BJ (cell line): ENCODE measurements around the gene IL22RA2. TPM values are rescaled to one million over a fixed set of nuclear protein-coding genes. Genes with fewer than 3 reads are reported as not detected.

Experiments used
- CTCF ChIA-PET: fragments of 350-600 bp; formaldehyde crosslinking; extraction: SDS; loops from one replicate; lab custom pipeline; 2021; ENCODE audit warnings: antibody characterized with exemption, inconsistent platforms; lab: Yijun Ruan, JAX
- POLR2A ChIA-PET: fragments of 300-600 bp; sonication (Branson Sonifier 250); formaldehyde crosslinking; extraction: SDS; loops from one replicate; lab custom pipeline; 2021; ENCODE audit warnings: antibody characterized with exemption; lab: Charles Lee
- DNase-seq: peaks from one replicate; pipeline ENCODE4 v3.0.0-alpha.2; 2011; ENCODE audit warnings: low read depth
- H3K27me3 ChIP-seq: 2 replicates; pipeline ENCODE4 v1.6.0; 2011; ENCODE audit warnings: low read length; ENCODE audit not compliant: control insufficient read depth, insufficient read depth
- H3K36me3 ChIP-seq: 2 replicates; pipeline ENCODE4 v1.5.1; 2011; ENCODE audit warnings: low read length; ENCODE audit not compliant: control insufficient read depth, insufficient read depth
- H3K4me3 ChIP-seq: 2 replicates; pipeline ENCODE4 v1.5.1; 2011; ENCODE audit warnings: low read depth, mild to moderate bottlenecking, control low read depth, low read length
- polyA plus RNA-seq: library from polyadenylated mRNA; depleted of rRNA; stranded (reverse); fragments of >200 nt; gene quantifications from 2 replicates; pipeline ENCODE4 v1.2.3, GENCODE V29; 2011
- TF ChIP-seq, protein P1 (sequence below): IDR thresholded peaks from 2 replicates; pipeline ENCODE4 v1.5.1; 2011; ENCODE audit warnings: low read depth, mild to moderate bottlenecking, control low read depth, inconsistent platforms, low read length, moderate library complexity; ENCODE audit not compliant: insufficient read depth

IL22RA2 gene
- polyA plus RNA-seq, 1 experiment, result not detected

DNA sequence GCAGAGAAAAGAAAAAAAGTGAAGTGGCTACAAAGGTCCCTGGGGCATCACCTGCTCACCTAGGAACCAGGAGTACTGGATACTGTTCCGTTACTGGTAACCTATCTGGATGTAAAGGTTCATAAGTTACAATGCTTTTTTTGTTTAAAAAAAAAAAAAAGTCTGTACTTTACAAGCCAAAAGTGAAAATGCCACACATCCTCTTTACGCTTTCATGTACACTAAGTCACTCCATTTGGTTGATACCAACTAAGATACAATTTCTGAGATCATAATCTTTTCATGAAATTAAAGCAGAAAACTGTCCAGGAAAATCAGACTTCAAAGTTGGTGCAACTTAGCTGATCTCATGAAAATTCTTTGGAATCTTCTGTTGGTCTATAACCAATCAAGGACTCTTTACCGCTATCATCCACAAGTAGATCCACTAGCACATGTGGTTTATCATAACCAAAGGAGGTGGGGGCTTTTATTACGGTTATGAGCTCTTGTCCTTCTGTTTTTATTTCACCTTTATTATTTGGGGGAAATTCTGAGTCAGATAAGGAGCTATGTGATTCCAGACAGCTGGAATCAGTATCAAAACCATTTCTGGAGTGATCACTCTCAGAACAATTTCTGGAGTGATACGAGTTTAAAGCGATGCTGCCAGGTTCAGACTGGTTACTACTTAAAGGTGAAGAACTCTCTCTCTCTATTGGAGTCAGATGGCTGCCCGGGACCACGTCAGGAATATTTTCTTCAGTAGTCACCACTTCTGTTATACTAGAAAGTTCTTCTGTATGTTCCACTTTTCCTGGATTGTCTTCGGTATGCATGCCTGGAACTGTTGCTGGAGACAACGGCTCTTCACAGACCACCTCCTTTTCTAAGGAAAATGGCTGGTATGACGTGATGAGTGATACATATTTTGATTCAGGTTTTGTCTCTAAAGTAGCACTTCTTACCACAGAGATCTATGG, 24.5 kb upstream of the IL22RA2 start:
- no peak for DNase-seq
- ChIA-PET POLR2A (no interaction called here), CTCF (interaction anchor here (0.6 kb wide), 1 partner anchor 916 kb away, joined by 3 read pairs; no protein-coding TSS in a partner anchor)
- TF ChIP-seq, protein P1, sequence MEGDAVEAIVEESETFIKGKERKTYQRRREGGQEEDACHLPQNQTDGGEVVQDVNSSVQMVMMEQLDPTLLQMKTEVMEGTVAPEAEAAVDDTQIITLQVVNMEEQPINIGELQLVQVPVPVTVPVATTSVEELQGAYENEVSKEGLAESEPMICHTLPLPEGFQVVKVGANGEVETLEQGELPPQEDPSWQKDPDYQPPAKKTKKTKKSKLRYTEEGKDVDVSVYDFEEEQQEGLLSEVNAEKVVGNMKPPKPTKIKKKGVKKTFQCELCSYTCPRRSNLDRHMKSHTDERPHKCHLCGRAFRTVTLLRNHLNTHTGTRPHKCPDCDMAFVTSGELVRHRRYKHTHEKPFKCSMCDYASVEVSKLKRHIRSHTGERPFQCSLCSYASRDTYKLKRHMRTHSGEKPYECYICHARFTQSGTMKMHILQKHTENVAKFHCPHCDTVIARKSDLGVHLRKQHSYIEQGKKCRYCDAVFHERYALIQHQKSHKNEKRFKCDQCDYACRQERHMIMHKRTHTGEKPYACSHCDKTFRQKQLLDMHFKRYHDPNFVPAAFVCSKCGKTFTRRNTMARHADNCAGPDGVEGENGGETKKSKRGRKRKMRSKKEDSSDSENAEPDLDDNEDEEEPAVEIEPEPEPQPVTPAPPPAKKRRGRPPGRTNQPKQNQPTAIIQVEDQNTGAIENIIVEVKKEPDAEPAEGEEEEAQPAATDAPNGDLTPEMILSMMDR, result no peak
- no peaks in the 10 kb centered on the region for H3K27me3 ChIP-seq
- H3K36me3 ChIP-seq, result peaks cover 3% of the 10 kb centered on the region; the same call in 1 of the 2 replicates
- H3K4me3 ChIP-seq, result no peak overlapping the region

DNA sequence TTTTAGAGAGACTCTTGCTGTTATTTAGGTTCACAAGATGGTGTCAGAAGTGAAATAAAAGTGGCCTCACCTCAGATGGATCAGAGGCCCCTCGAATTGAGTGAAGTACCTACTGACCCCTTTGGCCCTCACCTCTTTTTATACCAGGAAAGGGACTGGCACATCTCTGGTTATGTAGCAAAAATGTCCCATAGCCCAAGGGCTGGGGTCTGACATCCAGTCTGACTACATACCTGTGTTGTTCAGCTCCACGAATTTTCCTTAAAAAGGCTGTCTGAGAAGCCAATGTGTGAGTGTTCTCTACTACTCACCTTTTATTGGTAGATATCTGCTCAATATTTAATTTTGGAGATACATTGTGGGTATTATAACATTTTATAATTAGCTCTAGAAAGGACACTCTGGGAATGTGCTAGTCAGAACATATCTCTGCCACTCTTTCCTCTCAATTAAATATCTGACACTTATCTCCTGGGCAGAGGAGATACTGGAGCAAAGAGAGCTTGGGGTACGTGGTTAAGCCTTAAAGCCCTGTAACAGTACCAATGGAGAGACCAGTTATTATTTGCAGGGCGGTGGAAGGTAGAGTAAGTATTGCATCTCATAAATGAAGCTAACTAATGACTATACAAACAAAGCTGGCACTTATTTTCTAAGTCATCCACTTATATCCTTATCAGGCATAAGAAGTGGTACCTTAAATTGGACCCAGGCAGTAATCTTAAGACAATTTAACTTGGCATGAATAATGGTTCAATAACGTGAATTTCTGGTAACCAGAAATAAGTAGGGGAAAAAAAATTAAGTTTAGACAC, 20.0 kb upstream of the IL22RA2 start:
- H3K36me3 ChIP-seq, result peaks cover 1% of the 10 kb centered on the region; the same call in 1 of the 2 replicates
- POLR2A ChIA-PET, result no interaction called here
- H3K4me3 ChIP-seq, result no peak overlapping the region
- TF ChIP-seq, protein P1, result no peak
- H3K27me3 ChIP-seq, result no peaks in the 10 kb centered on the region
- DNase-seq, result no peak
- CTCF ChIA-PET, result no interaction called here

DNA sequence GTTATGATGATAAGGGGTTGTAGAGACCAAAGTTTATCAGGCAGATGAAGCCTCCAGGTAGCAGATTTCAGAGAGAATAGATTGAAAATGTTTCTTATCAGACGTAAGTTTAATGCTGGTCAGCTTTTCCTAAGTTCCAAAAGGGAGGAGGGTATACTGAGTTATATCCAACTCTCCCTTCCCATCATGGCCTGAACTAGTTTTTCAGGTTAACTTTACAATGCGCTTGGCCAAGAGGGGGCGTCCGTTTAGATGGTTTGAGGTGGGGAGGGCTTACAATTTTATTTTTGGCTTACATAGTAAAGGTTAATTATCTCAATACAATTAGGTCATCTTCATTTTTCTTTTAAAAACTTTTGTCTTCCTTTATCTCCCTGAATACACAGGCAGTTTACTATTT, 19.4 kb upstream of the IL22RA2 start:
- H3K36me3 ChIP-seq, result no peaks in the 10 kb centered on the region
- CTCF ChIA-PET, result no interaction called here

DNA sequence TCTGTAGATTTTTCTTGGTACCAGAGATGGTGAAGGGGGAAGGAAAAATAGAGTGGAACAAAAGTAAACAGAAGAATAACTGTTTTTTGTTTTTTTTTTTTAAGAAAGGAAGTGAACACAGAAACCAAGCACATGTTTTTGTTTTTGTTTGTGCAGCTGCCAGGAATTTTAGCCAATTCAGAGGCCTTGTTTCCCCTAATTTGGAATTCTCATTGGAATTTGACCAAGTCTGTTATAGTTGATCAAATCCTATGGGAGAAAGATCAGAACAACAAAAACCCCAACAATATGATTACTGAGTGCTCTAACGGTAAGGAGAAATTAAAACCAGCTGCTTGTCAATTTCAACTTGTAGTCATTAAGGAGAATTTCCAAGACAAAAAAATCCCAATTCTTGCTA, 18.2 kb upstream of the IL22RA2 start:
- Histone ChIP-seq H3K36me3 (no peaks in the 10 kb centered on the region), H3K4me3 (no peak overlapping the region), H3K27me3 (no peaks in the 10 kb centered on the region)
- ChIA-PET POLR2A (no interaction called here), CTCF (interaction anchor here (1.6 kb wide), 1 partner anchor 78 kb away, joined by 3 read pairs; no protein-coding TSS in a partner anchor)
- DNase-seq, result no peak
- TF ChIP-seq, protein P1, result no peak

More for the DNA sequence above, 19.4 kb upstream of the IL22RA2 start:
- POLR2A ChIA-PET, result no interaction called here
- TF ChIP-seq, protein P1, result no peak
- Histone ChIP-seq H3K27me3 (no peaks in the 10 kb centered on the region), H3K4me3 (no peak overlapping the region)
- no peak for DNase-seq

DNA sequence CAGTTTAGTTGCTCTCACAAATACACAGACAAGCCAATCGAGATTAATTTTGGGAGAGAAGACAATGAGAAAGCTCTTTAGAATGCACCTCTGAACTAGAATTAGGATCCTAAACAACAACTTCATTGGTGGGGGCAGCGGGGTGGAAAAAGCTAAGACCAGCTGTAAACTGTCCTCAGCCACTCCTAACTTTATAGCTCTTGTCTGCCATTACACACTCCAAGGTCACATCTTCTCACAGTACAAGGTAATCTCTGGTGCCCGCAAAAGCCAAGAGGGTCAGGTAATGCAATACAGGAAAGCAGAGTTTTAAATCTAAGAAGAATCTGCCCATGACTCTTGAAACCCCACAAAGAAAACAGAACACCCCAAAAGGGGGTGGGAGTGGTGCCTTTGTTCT, 17.8 kb upstream of the IL22RA2 start:
- POLR2A ChIA-PET, result no interaction called here
- H3K27me3 ChIP-seq, result no peaks in the 10 kb centered on the region
- TF ChIP-seq, protein P1, result no peak
- CTCF ChIA-PET, result interaction anchor here (1.6 kb wide), 1 partner anchor 79 kb away, joined by 3 read pairs; no protein-coding TSS in a partner anchor
- DNase-seq, result no peak
- no peak overlapping the region for H3K4me3 ChIP-seq
- H3K36me3 ChIP-seq, result no peaks in the 10 kb centered on the region
